GM03348 (cell line): Measurements from ENCODE around the gene PA2G4.
"Not testable (repeated sequence)": the region's sequence is repeated elsewhere in the genome, so short reads cannot be mapped to it uniquely, and the experiment has no call there.

Source experiments
- DNase-seq: peaks from one replicate; pipeline ENCODE4 v3.0.0; 2012; ENCODE audit warnings: low spot score

The PA2G4 gene

DNA sequence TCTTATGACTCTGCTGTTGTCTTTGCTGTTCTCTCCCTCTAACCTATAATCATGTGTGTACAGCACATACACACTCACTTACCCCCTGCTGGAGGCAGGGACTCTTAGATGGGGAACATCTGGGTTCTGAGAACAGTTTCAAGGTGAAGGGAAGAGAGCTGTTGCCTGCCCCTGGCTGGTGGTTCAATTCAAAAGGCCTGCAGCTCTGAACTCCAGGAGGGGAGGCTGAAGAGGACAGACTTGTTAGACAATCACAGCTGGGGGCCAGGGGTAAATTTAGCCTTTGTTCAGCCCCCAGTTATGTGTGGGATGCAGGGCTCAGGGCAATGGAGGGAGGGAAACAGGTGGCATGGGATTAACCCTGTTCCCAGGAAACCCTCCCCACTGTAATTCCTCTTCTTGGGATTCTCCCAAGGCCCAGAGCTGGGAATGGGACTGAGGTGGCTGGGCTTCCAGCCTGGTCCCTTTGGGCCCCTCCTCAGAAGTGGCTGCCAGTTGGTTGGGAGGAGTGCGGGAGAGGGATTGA lies 50.0 kb downstream of the PA2G4 start:
- no peak for DNase-seq

DNA sequence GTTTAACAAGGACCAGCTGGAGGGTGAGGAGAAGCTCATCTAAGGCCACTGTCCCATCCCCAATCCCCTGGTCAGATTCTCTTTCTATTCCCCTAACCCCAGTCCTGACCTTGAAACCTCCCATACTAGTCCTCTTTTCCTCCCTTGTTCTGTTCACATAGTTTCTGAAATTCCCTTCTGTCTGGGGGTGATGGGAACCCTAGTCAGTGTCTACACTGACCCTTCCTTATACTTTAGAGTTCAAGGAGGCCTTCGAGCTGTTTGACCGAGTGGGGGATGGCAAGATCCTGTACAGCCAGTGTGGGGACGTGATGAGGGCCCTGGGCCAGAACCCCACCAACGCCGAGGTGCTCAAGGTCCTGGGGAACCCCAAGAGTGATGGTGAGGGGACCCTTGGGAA lies 50.5 kb downstream of the PA2G4 start:
- DNase-seq: no peak

DNA sequence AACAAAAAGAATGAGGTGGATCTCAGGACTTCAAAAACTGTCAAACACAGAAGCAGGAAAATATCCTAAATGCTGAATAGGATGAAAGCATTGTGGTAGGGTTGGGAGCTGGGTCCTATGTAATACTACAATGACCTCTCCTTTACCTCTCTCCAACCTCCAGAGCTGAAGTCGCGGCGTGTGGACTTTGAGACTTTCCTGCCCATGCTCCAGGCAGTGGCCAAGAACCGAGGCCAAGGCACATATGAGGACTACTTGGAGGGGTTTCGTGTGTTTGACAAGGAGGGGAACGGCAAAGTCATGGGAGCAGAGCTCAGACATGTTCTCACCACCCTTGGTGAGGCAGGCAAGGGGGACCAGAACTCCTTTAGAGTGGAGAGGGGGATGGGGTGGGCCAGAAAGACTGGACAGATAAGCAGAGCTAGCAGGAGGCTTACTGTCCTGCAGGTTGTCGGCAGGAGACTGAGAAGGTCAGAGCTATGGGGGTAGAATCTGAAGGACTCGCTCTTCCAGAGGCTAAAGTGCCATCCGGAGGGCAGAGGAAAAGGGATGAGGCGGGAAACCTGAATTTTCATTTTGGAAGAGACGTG lies 51.0 kb downstream of the PA2G4 start:
- no peak for DNase-seq

DNA sequence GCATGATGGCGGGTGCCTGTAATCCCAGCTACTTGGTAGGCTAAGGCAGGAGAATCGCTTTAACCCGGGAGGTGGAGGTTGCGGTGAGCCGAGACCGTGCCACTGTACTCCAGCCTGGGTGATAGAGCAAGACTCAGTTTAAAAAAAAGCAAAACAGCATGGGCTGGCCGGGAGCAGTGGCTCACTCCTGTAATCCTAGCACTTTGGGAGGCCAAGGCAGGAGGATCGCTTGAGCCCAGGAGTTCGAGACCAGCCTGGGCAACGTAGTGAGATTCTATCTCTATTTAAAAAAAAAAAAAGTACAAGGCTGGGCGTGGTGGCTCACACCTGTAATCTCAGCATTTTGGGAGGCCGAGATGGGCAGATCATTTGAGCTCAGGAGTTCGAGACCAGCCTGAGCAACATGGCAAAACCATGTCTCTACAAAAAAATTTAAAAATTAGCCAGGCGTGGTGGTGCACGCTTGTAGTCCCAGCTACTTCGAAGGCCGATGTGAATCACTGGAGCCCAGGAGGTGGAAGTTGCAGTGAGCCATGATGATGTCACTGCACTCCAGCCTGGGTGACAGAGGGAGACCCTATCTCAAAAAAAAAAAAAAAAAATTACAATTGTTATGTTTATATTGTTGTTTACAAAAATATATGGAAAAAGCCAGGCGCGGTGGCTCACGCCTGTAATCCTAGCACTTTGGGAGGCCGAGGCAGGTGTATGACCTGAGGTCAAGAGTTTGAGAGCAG lies 52.3 kb downstream of the PA2G4 start:
- DNase-seq: not testable (repeated sequence)

DNA sequence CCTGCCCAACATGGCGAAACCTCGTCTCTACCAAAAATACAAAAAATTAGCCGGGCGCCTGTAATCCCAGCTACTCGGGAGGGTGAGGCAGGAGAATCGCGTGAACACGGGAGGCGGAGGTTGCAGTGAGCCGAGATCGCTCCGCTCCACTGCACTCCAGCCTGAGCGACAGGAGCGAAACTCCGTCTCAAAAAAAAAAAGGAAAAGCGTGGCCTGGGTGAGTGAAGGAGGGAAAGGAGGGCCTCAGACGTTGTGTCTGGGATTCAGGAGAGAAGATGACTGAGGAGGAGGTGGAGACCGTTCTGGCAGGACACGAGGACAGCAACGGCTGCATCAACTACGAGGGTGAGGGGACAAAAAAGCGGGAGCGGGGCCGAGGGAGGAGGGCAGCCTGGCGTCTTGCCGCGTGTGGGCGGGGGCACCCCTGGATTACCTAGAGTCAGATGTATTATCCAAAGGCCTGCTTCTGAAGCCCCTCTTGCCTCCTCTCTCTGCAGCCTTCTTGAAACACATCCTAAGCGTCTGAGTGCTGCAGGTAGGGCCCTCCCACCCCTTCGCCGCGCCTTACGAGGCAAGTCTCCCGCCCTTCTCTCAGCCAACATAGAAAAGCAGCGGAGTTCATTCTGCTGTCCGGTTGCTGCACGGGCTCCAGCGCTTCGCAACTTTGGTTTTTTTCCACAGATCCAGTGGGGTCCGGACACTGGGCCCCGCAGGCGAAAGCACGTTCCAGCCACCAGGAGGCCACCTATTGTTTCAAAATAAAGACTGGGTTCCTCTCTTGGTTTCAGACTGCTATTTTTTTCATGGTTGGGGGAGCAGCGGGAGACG lies 53.1 kb downstream of the PA2G4 start:
- DNase-seq: peak; percentile 88

DNA sequence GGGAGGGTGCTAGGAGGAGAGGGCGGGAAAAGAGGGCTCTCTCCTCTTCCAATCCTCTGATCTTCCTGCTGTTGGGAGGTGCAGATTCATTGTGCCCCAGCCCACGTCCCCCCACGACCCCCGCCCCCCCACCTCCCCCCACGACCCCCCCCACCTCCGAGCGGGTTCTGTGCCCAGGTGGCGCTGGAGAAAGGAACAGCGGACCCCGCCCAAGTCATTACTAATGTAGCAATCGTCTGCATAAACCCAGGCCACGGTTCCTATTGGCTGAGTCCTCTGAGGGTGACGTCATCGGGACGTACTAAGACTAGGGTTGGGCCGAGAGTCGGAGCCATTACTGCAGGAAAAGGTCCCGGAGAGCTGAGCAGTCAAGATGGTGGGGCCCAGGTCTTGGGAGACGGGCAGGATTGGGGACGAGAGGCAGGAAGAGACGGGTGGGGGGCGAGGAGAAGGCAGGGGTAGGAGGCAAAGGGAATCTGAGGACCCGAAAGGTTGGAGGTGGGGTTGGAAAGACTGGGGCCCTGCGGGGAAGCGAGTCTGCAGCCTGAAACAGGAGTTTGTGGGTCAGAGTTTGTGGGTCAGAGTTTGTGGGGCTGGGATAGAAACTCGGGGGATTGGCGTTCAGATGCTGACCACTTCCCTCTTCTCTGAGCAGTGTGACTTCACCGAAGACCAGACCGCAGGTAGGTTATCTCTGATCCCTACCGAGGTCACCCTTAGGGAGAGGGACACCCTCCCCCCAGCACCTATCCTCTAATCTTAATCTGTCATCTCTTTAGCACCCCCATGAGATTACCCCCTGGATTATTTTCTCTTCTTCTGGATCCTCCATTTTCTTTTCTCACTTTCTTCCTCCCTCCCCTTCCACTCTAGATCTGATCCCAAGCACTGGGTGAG lies 53.9 kb downstream of the PA2G4 start, which contains the start of gene MYL6:
Gene MYL6, plus strand, starts transcription at position 331 of the 897 bp plus-strand sequence. Its CDS starts 43 bp downstream, at position 374.
- peak; percentile 94 for DNase-seq

DNA sequence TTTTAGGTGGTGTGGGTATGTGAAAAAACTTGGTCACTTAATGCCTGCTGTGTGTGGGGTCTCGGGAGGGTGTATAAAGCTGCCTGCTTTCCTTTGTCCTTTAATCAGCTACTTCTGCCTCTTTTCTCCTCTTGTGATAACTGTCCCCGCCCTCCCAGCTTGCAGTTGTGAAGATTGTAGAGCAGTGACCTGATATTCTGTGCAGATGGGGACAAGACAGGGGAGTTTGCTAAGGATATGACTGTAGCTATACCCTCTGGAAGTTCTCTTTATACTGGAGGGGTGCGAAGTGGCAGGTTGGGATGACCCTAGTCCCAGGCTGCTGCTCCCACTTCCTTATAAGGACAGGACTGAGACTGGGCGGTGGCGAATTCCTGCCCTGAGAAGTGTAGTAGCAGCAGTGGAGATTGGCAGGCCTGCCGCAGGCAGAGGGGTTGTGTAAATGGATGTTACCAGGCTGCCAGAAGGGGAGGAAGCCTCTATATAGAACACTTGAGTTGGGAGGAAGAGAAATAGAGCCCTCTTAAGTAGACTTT lies 54.6 kb downstream of the PA2G4 start:
- DNase-seq: peak; percentile 86

DNA sequence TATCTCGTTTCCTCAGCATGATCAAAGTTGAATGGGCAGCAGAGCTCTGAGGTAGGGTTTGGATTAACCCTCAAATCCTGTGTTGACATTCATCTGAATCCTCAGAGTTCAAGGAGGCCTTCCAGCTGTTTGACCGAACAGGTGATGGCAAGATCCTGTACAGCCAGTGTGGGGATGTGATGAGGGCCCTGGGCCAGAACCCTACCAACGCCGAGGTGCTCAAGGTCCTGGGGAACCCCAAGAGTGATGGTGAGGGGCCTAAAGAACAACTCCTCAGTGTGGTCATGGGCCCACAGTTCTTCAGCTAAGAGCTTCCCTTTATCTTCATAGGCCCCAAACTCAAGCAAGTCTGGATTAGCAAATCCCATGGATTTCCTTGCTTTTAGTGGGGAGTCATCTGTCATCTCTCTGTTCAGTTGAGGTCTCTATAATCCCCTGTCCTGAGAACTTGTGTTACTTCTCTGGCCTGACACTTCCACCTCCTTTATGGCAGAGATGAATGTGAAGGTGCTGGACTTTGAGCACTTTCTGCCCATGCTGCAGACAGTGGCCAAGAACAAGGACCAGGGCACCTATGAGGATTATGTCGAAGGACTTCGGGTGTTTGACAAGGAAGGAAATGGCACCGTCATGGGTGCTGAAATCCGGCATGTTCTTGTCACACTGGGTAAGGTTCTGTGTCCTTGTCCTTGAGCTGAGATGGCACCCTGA lies 55.3 kb downstream of the PA2G4 start:
- no peak for DNase-seq

DNA sequence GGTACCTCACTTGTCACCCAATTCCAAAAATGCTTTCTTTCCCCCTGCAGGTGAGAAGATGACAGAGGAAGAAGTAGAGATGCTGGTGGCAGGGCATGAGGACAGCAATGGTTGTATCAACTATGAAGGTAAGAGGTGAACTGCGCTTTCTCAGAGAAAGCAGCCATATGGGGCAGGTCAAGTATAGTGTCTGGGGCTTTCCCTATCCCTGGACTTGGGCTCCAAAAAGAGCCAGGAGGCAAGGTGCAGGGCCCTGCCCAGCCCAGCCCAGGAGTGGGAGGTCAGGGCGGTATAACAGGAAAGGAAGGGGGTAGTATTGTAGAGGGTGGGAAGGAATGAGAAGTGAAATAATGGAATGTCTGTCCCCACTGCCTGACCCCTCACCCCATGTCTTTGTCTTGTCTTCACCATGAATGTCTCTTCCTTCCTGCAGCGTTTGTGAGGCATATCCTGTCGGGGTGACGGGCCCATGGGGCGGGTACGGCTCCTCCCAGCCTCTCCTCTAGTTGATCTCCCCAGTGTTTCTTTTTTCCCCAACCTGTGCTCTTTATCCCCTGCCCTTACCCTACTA lies 55.9 kb downstream of the PA2G4 start:
- DNase-seq: peak; percentile 64

DNA sequence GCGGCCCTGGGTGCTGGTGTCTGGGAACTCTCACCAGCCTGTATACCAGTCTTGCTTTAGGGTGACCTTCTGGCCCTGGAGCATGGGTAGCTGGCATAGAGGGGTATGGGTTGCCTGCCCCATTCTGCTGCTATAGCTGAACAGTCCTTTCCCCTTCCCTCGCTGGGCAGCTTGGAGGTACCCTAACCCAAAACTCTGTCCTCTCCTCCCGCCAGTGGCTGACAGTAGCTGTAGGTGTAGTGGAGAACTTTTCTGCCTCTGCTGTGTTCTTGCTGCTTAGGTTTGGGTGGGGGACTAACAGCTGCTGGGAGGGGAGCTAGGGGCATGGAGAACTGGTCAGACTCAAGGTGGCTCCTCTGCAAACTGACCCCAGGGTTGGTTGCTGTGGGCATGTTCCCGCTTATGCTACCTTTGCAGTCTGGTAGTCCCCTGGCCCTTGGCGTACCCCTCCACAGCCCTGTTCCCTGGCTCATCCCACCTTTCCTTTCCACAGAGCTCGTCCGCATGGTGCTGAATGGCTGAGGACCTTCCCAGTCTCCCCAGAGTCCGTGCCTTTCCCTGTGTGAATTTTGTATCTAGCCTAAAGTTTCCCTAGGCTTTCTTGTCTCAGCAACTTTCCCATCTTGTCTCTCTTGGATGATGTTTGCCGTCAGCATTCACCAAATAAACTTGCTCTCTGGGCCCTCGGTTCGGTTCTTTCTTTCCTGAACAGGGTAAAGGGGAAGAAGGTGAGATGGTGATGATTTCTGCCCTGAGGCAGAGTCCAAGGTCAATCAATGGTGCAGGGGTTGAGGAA lies 56.7 kb downstream of the PA2G4 start:
- DNase-seq: no peak

DNA sequence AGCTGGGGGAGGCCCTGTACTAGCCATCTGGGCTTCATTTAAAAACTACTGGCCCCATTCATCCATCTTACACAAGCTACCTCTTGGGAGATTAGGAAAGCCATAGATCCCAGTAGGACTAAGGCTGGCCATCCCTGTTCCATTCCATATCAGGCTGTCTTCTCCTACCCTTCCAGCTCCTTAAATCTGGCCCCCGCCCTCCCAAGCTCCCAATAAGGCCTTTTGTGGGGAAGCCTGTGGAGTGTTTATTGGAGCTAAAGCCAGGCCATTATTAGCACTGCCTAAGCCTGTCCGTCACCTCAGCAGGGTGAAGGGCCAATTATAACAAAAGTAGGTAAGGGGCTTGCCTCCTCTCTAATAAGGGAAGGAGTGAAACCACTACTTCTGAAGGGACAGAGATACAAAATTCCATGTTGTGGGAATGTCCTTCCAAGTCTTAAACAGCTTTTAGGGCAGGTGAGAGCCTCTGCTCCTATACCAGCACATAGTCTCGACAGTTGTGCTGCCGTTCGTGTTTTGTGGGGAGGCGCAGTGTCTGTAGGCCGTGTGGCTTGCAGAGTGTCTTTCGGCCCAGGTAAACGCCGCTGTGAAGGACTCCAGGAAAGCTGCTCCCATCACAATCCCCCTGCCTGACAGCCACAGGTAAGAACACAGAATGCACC lies 57.5 kb downstream of the PA2G4 start:
- DNase-seq: no peak

DNA sequence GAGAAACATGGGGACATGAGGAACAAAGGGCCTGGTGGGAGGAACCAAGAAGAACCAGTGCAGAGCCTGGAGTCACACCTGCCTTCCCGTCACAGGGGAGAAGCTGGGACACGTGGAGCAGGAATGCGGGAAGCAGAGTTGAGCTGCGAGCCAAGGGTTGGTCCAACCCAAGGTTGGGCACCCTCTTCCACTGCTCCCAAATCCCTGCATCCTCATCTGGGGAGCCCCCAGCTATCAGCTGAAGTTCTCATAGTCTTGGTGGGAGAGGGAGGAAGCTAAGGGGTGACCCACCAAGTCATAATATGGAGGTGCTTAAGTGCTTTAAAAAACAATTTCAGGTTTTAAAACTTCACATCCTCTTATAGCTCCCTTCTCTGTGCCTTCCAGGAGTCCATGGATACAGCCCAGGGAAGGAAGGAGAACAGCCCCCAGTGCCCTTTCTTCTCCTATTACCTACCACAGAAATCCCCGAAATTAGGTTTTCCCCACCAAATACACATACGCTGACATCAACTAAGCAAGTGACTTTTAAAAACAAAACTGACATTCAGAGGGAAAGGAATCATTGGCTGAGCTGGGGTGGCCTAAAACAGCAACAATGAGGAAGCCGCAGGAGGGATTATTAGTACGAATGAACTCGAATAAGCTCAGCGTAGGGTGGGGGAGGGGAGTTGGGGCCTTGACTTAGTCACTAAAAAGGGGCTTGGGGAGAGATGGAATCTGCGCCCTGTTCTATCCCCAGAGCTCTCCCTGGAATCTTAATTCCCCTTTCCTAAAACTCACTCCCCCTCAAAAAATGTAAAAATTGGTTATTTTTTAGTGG lies 58.3 kb downstream of the PA2G4 start:
- no peak for DNase-seq
